ENCODE measurements around the gene SHC2. TPM values are rescaled to one million over a fixed set of nuclear protein-coding genes. Genes with fewer than 3 reads are reported as not detected.

Gene SHC2
- total RNA-seq, 1 experiment from 2014 or later = 0.18 TPM

DNA sequence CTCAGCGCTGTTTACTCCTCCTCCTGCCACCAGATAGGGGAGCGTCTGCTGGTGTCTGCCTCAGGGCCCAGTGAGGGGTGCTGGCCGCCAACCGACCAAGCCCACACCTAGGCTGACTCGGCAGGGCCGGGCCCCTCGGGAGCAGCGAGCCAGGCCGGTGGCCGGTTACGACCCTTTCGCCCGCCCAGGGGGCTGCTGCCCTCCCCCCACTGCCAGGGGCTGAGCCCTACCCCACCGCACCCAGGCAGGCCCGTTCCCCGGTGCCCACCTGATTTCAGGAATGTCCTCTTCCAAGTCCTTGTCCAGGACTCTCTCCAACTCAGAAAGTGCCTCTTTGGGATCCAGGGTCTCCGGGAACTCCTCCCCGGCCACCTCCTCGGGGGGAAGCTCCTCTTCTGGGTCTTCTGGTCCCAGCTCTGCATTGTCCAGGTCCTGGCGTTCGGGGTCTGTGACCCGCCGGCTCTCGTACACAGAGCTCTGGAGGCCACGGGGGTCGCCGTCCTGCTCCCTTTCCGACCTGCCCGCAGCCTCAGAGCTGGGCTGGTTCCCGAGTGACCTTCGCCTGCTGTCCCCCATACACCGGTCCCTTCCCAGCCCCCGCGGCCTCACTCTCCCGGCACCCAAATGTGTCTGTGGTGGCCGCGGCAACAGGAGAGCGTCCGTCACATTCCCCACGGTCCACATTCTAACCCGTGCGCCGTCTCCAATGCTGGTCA lies 85.3 kb downstream of the SHC2 start:
- Histone ChIP-seq H3K4me3 (ENCODE audit: low read length) (no peak overlapping the region), H3K27me3 (ENCODE audit: low read length) (0 out of 2 replicates have a peak, but pooled peaks cover 15% of the 10 kb centered on the region), H3K4me2 (ENCODE audit: low read length) (no peak overlapping the region), H3F3A (ENCODE audit: low read length, unreplicated experiment) (no peaks in the 10 kb centered on the region), H3K79me2 (ENCODE audit: low read length) (no peaks in the 10 kb centered on the region), H3K4me1 (ENCODE audit: insufficient read depth, low read length) (no peaks in the 10 kb centered on the region), H2AFZ (ENCODE audit: low read length) (no peak overlapping the region), H3K36me3 (ENCODE audit: low read depth, low read length) (no peaks in the 10 kb centered on the region), H3K9ac (ENCODE audit: low read length) (no peak overlapping the region), H3K27ac (ENCODE audit: low read length) (no peak overlapping the region), H4K20me1 (ENCODE audit: low read length) (no peaks in the 10 kb centered on the region), H3K9me3 (ENCODE audit: low read length) (no peaks in the 10 kb centered on the region), H3K9me2 (replicated peaks; ENCODE audit: low read length) (no peaks in the 10 kb centered on the region)
- CTCF ChIA-PET = no interaction called here
- TF ChIP-seq EZH2 (IDR thresholded peaks at IDR 0.05; ENCODE audit: low read length, unreplicated experiment) (no peak), EZH2phosphoT487 (IDR thresholded peaks at IDR 0.05; ENCODE audit: borderline replicate concordance, low read length) (no peak), CTCF (conservative IDR thresholded peaks at IDR 0.05; ENCODE audit: low read depth, low read length) (no peak)
- intact Hi-C loops (cut with micrococcal nuclease) = no loop called here
- no peak for ATAC-seq
- POLR2A ChIA-PET (ENCODE audit: unreplicated experiment) = no interaction called here
- DNase-seq = no peak
- BruUV-seq (replicated peaks) = no TSS peak

- no peaks in the 10 kb centered on the region for H3K9me2 ChIP-seq (replicated peaks; ENCODE audit: low read length)
- no peaks in the 10 kb centered on the region for H3K36me3 ChIP-seq (ENCODE audit: low read depth, low read length)
- 0 out of 2 replicates have a peak, but pooled peaks cover 15% of the 10 kb centered on the region for H3K27me3 ChIP-seq (ENCODE audit: low read length)
- H3K4me3 ChIP-seq (ENCODE audit: low read length) = no peak overlapping the region
- TF ChIP-seq CTCF (conservative IDR thresholded peaks at IDR 0.05; ENCODE audit: low read depth, low read length) = no peak
- TF ChIP-seq EZH2 (IDR thresholded peaks at IDR 0.05; ENCODE audit: low read length, unreplicated experiment) = no peak
- no peak for TF ChIP-seq EZH2phosphoT487 (IDR thresholded peaks at IDR 0.05; ENCODE audit: borderline replicate concordance, low read length)
- ATAC-seq (no peak), DNase-seq (no peak)
- ChIA-PET CTCF (no interaction called here), POLR2A (ENCODE audit: unreplicated experiment) (no interaction called here)
- H3K4me2 ChIP-seq (ENCODE audit: low read length) = no peak overlapping the region
- no peaks in the 10 kb centered on the region for H3K4me1 ChIP-seq (ENCODE audit: insufficient read depth, low read length)
- no TSS peak for BruUV-seq (replicated peaks)
- no peaks in the 10 kb centered on the region for H3K79me2 ChIP-seq (ENCODE audit: low read length)
- H3K9me3 ChIP-seq (ENCODE audit: low read length) = no peaks in the 10 kb centered on the region
- no peaks in the 10 kb centered on the region for H3F3A ChIP-seq (ENCODE audit: low read length, unreplicated experiment)
- no peaks in the 10 kb centered on the region for H4K20me1 ChIP-seq (ENCODE audit: low read length)
- H3K9ac ChIP-seq (ENCODE audit: low read length) = no peak overlapping the region
- intact Hi-C loops (cut with micrococcal nuclease) = no loop called here
- H2AFZ ChIP-seq (ENCODE audit: low read length) = no peak overlapping the region
- H3K27ac ChIP-seq (ENCODE audit: low read length) = no peak overlapping the region
Observed at GRCh38 chr19:374886-375235, 86.0 kb downstream of the SHC2 start.

GRCh38 chr19:374183-374885 lies 86.5 kb downstream of the SHC2 start:
- Histone ChIP-seq H3K9me3 (ENCODE audit: low read length) (no peaks in the 10 kb centered on the region), H3K27me3 (ENCODE audit: low read length) (0 out of 2 replicates have a peak, but pooled peaks cover 15% of the 10 kb centered on the region), H3K4me3 (ENCODE audit: low read length) (no peak overlapping the region), H3K4me1 (ENCODE audit: insufficient read depth, low read length) (no peaks in the 10 kb centered on the region), H3F3A (ENCODE audit: low read length, unreplicated experiment) (no peaks in the 10 kb centered on the region), H3K79me2 (ENCODE audit: low read length) (no peaks in the 10 kb centered on the region), H3K9me2 (replicated peaks; ENCODE audit: low read length) (no peaks in the 10 kb centered on the region), H3K9ac (ENCODE audit: low read length) (no peak overlapping the region), H4K20me1 (ENCODE audit: low read length) (no peaks in the 10 kb centered on the region), H3K27ac (ENCODE audit: low read length) (no peak overlapping the region), H3K36me3 (ENCODE audit: low read depth, low read length) (no peaks in the 10 kb centered on the region), H3K4me2 (ENCODE audit: low read length) (no peak overlapping the region), H2AFZ (ENCODE audit: low read length) (no peak overlapping the region)
- POLR2A ChIA-PET (ENCODE audit: unreplicated experiment) = no interaction called here
- no TSS peak for BruUV-seq (replicated peaks)
- DNase-seq (peak; percentile 6), ATAC-seq (no peak)
- CTCF ChIA-PET = no interaction called here
- intact Hi-C loops (cut with micrococcal nuclease) = no loop called here
- TF ChIP-seq CTCF (conservative IDR thresholded peaks at IDR 0.05; ENCODE audit: low read depth, low read length) = no peak
- TF ChIP-seq EZH2 (IDR thresholded peaks at IDR 0.05; ENCODE audit: low read length, unreplicated experiment) = no peak
- TF ChIP-seq EZH2phosphoT487 (IDR thresholded peaks at IDR 0.05; ENCODE audit: borderline replicate concordance, low read length) = no peak

Data from PC-3 (cell line).